ENCODE data around the gene NLN. TPM values are rescaled to one million over a fixed set of nuclear protein-coding genes. Genes with fewer than 3 reads are reported as not detected.
A peak's percentile ranks its signal among the peaks of the same experiment; 100 is the strongest.
"Not testable (repeated sequence)": the region's sequence is repeated elsewhere in the genome, so short reads cannot be mapped to it uniquely, and the experiment has no call there.

The NLN gene
- 10 to 100 TPM; 29.7 to 40.9 (median 38.8) TPM for total RNA-seq

- H3K36me3 Mint-ChIP-seq (ENCODE audit: insufficient read depth): no peaks in the 10 kb centered on the region
- H3K4me3 Mint-ChIP-seq: peak within 1 kb of the TSS; percentile 94
- H3K9me3 Mint-ChIP-seq: no peaks in the 10 kb centered on the region
- peak; percentile 95 to 96 for ATAC-seq
- H3K4me1 Mint-ChIP-seq (ENCODE audit: low read depth): peaks cover 32% of the 10 kb centered on the region
- DNase-seq: peak; percentile 83
- no peaks in the 10 kb centered on the region for H3K27me3 Mint-ChIP-seq (ENCODE audit: low read depth)
Measured at GRCh38 chr5:65721720-65722574, at the start of gene NLN, which contains the start of gene SGTB. TSS of gene NLN (plus strand) at chr5:65722205. CDS start at chr5:65722374, 169 bp downstream. TSS of gene SGTB (minus strand) at chr5:65722109. CDS start at chr5:65720807, 1,302 bp downstream.

- peaks cover 25% of the 10 kb centered on the region for H3K4me1 Mint-ChIP-seq (ENCODE audit: low read depth)
- H3K27me3 Mint-ChIP-seq (ENCODE audit: low read depth): no peaks in the 10 kb centered on the region
- no peaks in the 10 kb centered on the region for H3K9me3 Mint-ChIP-seq
- DNase-seq (no peak), ATAC-seq (no peak)
- H3K4me3 Mint-ChIP-seq: no peak overlapping the region
- H3K36me3 Mint-ChIP-seq (ENCODE audit: insufficient read depth): peaks cover 38% of the 10 kb centered on the region
Measured at GRCh38 chr5:65672796-65673195, 49.2 kb upstream of the NLN start.

GRCh38 chr5:65674749-65675148, 47.3 kb upstream of the NLN start:
- Mint-ChIP-seq H3K4me3 (no peak overlapping the region), H3K36me3 (ENCODE audit: insufficient read depth) (peaks cover 47% of the 10 kb centered on the region), H3K27me3 (ENCODE audit: low read depth) (no peaks in the 10 kb centered on the region), H3K4me1 (ENCODE audit: low read depth) (peaks cover 42% of the 10 kb centered on the region), H3K9me3 (no peaks in the 10 kb centered on the region)
- DNase-seq (no peak), ATAC-seq (no peak)

- H3K9me3 Mint-ChIP-seq; ATAC-seq; DNase-seq; H3K4me3 Mint-ChIP-seq; H3K27me3 Mint-ChIP-seq (ENCODE audit: low read depth): not testable (repeated sequence)
- H3K4me1 Mint-ChIP-seq (ENCODE audit: low read depth): peaks cover 48% of the 10 kb centered on the region
- H3K36me3 Mint-ChIP-seq (ENCODE audit: insufficient read depth): peaks cover 52% of the 10 kb centered on the region
Measured at GRCh38 chr5:65676056-65676455, 45.9 kb upstream of the NLN start.

- no peak overlapping the region for H3K4me3 Mint-ChIP-seq
- DNase-seq (no peak), ATAC-seq (no peak)
- peaks cover 59% of the 10 kb centered on the region for H3K36me3 Mint-ChIP-seq (ENCODE audit: insufficient read depth)
- H3K4me1 Mint-ChIP-seq (ENCODE audit: low read depth): peaks cover 32% of the 10 kb centered on the region
- H3K27me3 Mint-ChIP-seq (ENCODE audit: low read depth): no peaks in the 10 kb centered on the region
- no peaks in the 10 kb centered on the region for H3K9me3 Mint-ChIP-seq
Measured at GRCh38 chr5:65682148-65682547, 39.9 kb upstream of the NLN start.

DNA sequence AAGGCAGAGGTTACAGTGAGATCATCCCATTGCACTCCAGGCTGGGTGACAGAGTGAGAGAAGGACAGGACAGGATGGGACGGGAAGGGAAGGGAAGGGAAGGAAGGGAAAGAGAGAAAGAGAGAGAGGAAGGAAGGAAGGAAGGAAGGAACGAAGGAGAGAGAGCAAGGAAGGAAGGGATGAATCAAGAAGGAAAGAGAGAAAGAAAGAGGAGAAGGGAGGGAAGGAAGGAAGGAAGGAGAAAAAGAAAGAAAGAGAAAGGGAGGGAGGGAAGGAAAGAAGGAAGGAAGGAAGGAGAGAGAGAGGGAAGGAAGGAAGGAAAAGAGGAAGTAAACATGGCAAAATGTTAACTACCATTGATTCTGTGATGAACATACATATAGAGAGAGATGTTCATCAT, 28.9 kb upstream of the NLN start:
- Mint-ChIP-seq H3K36me3 (ENCODE audit: insufficient read depth) (peaks cover 15% of the 10 kb centered on the region), H3K27me3 (ENCODE audit: low read depth) (no peaks in the 10 kb centered on the region), H3K9me3 (no peaks in the 10 kb centered on the region), H3K4me1 (ENCODE audit: low read depth) (peaks cover under 1% of the 10 kb centered on the region), H3K4me3 (no peak overlapping the region)
- ATAC-seq: no peak
- no peak for DNase-seq

GRCh38 chr5:65695162-65695755, 26.7 kb upstream of the NLN start:
- no peaks in the 10 kb centered on the region for H3K9me3 Mint-ChIP-seq
- no peak overlapping the region for H3K4me3 Mint-ChIP-seq
- H3K27me3 Mint-ChIP-seq (ENCODE audit: low read depth): no peaks in the 10 kb centered on the region
- peaks cover 30% of the 10 kb centered on the region for H3K36me3 Mint-ChIP-seq (ENCODE audit: insufficient read depth)
- H3K4me1 Mint-ChIP-seq (ENCODE audit: low read depth): peaks cover 2% of the 10 kb centered on the region
- no peak for ATAC-seq
- DNase-seq: no peak

- Mint-ChIP-seq H3K4me3 (no peak overlapping the region), H3K4me1 (ENCODE audit: low read depth) (peaks cover 2% of the 10 kb centered on the region), H3K27me3 (ENCODE audit: low read depth) (no peaks in the 10 kb centered on the region), H3K36me3 (ENCODE audit: insufficient read depth) (peaks cover 28% of the 10 kb centered on the region), H3K9me3 (no peaks in the 10 kb centered on the region)
- DNase-seq (no peak), ATAC-seq (no peak)
Measured at GRCh38 chr5:65695896-65696295, 26.1 kb upstream of the NLN start.

- Mint-ChIP-seq H3K9me3 (no peaks in the 10 kb centered on the region), H3K36me3 (ENCODE audit: insufficient read depth) (peaks cover 27% of the 10 kb centered on the region), H3K4me1 (ENCODE audit: low read depth) (peaks cover 2% of the 10 kb centered on the region), H3K27me3 (ENCODE audit: low read depth) (no peaks in the 10 kb centered on the region), H3K4me3 (no peak overlapping the region)
- DNase-seq: no peak
- no peak for ATAC-seq
Measured at GRCh38 chr5:65696892-65697291, 25.1 kb upstream of the NLN start.

GRCh38 chr5:65699338-65699737, 22.7 kb upstream of the NLN start:
- ATAC-seq (no peak), DNase-seq (no peak)
- H3K27me3 Mint-ChIP-seq (ENCODE audit: low read depth): no peaks in the 10 kb centered on the region
- peaks cover 2% of the 10 kb centered on the region for H3K4me1 Mint-ChIP-seq (ENCODE audit: low read depth)
- peaks cover 31% of the 10 kb centered on the region for H3K36me3 Mint-ChIP-seq (ENCODE audit: insufficient read depth)
- H3K9me3 Mint-ChIP-seq: no peaks in the 10 kb centered on the region
- H3K4me3 Mint-ChIP-seq: no peak overlapping the region

DNA sequence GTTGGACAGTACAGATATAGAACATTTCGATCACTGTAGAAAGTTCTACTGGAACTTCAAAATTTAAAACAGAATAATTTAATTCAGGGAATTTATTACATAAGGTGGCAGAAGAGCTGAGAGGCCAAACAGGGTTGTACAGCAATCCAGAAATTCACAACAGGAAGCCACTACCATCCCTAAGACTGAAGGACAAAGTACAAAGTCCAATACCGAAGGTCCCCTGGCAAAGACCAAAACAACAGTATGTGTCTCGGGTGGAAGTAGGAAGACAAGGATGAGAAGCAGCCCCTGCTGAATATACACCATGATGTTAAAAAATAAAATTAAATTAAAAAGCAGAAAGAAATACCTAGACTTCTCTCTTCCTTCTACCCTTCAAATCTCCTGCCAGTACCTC, 20.0 kb upstream of the NLN start:
- no peaks in the 10 kb centered on the region for H3K9me3 Mint-ChIP-seq
- no peak for ATAC-seq

DNA sequence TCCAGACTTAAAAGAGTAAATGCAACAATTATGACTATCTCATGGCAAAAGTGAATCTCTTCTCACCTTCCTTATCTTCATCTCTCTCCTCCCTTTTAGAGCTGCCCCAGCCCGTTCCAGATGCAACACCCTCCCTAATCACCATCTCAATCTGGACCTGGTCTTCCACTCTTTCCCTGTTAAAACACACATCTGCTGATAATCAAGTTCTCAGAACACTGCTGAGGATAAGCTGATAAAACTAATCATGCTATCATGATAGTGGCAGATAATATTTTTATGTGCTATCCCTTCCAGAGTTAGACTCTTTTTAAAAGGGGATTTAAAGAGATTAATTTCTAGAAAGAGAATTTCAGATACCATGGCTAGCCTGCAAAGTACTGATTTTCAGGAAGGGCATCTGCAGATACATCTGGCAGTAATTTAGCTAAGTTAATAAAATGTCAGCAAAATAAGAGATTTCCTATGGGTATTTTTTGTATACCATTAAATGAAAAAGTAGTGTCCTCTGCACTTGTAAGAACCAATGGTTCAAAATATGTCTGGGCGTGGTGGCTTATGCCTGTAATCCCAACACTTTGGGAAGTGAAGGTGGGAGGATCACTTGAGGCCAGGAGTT, 17.3 kb upstream of the NLN start:
- no peaks in the 10 kb centered on the region for H3K27me3 Mint-ChIP-seq (ENCODE audit: low read depth)
- peaks cover 3% of the 10 kb centered on the region for H3K4me1 Mint-ChIP-seq (ENCODE audit: low read depth)
- H3K36me3 Mint-ChIP-seq (ENCODE audit: insufficient read depth): peaks cover 23% of the 10 kb centered on the region
- H3K4me3 Mint-ChIP-seq: no peak overlapping the region
- ATAC-seq (no peak), DNase-seq (no peak)
- no peaks in the 10 kb centered on the region for H3K9me3 Mint-ChIP-seq

More for the DNA sequence above, 20.0 kb upstream of the NLN start:
- DNase-seq: no peak
- H3K4me1 Mint-ChIP-seq (ENCODE audit: low read depth): peaks cover 4% of the 10 kb centered on the region
- no peaks in the 10 kb centered on the region for H3K27me3 Mint-ChIP-seq (ENCODE audit: low read depth)
- H3K4me3 Mint-ChIP-seq: no peak overlapping the region
- peaks cover 35% of the 10 kb centered on the region for H3K36me3 Mint-ChIP-seq (ENCODE audit: insufficient read depth)

GRCh38 chr5:65707663-65708062, 14.3 kb upstream of the NLN start:
- H3K9me3 Mint-ChIP-seq: no peaks in the 10 kb centered on the region
- H3K36me3 Mint-ChIP-seq (ENCODE audit: insufficient read depth): peaks cover 29% of the 10 kb centered on the region
- no peak for DNase-seq
- no peak for ATAC-seq
- no peaks in the 10 kb centered on the region for H3K27me3 Mint-ChIP-seq (ENCODE audit: low read depth)
- peaks cover 17% of the 10 kb centered on the region for H3K4me1 Mint-ChIP-seq (ENCODE audit: low read depth)
- no peak overlapping the region for H3K4me3 Mint-ChIP-seq

GRCh38 chr5:65708145-65708544, 13.9 kb upstream of the NLN start:
- H3K9me3 Mint-ChIP-seq: no peaks in the 10 kb centered on the region
- no peak for ATAC-seq

More at GRCh38 chr5:65708145-65708544, 13.9 kb upstream of the NLN start:
- Mint-ChIP-seq H3K27me3 (ENCODE audit: low read depth) (no peaks in the 10 kb centered on the region), H3K4me1 (ENCODE audit: low read depth) (peaks cover 18% of the 10 kb centered on the region), H3K4me3 (no peak overlapping the region), H3K36me3 (ENCODE audit: insufficient read depth) (peaks cover 24% of the 10 kb centered on the region)
- no peak for DNase-seq
